Dendritic cell treated with granulocyte-macrophage colony-stimulating factor and Interleukin-4, amounts not matched to agents 40 ng/mL and 50 ng/mL, for 4 days (primary cell): ENCODE data around the gene TAF8.
A peak's percentile ranks its signal among the peaks of the same experiment; 100 is the strongest.
"Not testable (repeated sequence)": the region's sequence is repeated elsewhere in the genome, so short reads cannot be mapped to it uniquely, and the experiment has no call there.

Source experiments
- H3K27ac Mint-ChIP-seq: one replicate; pipeline ENCODE4 v1.8.0; 2022; ENCODE audit warnings: mild to moderate bottlenecking, mixed read lengths
- H3K27me3 Mint-ChIP-seq: one replicate; pipeline ENCODE4 v1.8.0; 2022; ENCODE audit warnings: mild to moderate bottlenecking, mixed read lengths
- H3K36me3 Mint-ChIP-seq: one replicate; pipeline ENCODE4 v1.8.0; 2022; ENCODE audit warnings: low read depth, mixed read lengths
- H3K4me1 Mint-ChIP-seq: one replicate; pipeline ENCODE4 v1.8.0; 2022; ENCODE audit warnings: low read depth, mixed read lengths
- H3K4me3 Mint-ChIP-seq: one replicate; pipeline ENCODE4 v1.8.0; 2022; ENCODE audit warnings: mild to moderate bottlenecking, moderate library complexity, mixed read lengths
- H3K9me3 Mint-ChIP-seq: one replicate; pipeline ENCODE4 v1.8.0; 2022; ENCODE audit warnings: mixed read lengths
- intact Hi-C: fragments of 100-400 bp; cut with micrococcal nuclease; formaldehyde crosslinking; loops from one replicate; pipeline ENCODE4 v1.15.0; 2022

The TAF8 gene, protein sequence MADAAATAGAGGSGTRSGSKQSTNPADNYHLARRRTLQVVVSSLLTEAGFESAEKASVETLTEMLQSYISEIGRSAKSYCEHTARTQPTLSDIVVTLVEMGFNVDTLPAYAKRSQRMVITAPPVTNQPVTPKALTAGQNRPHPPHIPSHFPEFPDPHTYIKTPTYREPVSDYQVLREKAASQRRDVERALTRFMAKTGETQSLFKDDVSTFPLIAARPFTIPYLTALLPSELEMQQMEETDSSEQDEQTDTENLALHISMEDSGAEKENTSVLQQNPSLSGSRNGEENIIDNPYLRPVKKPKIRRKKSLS

DNA sequence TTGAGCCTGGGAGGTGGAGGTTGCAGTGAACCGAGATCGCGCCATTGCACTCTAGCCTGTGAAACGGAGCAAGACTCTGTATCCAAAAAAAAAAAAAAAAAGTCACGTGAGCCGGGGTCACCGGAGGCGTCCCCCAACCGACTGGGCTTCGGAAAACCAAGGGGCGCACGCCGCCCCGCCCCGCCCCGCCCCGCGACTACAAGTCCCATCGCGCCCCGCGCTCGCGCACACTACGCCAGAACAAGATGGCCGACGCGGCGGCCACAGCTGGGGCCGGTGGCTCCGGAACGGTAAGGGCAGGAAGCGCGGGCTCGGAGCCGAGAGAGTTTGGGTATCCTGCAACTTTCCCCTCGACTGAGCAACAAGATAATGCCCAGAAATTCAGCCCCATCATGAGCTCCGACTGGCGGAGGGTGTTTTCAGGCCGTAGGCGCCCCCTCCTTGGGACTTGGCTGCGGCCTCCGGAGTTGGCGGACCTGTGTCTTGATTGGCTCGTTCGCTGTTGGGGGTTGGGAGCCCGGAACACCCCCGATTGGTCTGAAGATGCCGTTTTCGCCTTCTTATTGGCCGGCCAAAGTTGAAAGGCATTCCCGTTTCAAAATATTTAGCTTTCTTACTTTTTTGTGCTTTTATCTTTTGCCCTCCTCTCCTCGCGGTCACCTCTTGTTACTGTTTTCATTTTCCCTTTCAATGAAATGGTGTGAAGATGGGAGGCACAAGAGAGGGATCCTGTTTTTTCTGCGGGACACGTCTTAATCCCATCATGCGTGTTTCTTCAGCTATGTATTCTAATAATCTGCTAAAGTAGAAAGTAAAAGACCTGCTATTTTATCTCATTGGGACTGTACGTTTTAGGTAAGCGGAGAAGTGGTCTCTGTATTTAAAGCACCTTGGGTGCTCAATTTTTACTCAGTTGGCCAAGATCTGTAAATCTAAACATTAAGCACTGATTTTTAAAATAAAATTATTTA, at the start of gene TAF8:
Gene TAF8 (plus strand): TSS at position 228 of the 971 bp plus-strand sequence. CDS start 18 bp downstream, at position 246.
- H3K27me3 Mint-ChIP-seq = peaks cover 17% of the 10 kb centered on the region
- intact Hi-C loops = no loop called here
- H3K27ac Mint-ChIP-seq = peak within 1 kb of the TSS; percentile 96
- peaks cover 54% of the 10 kb centered on the region for H3K4me1 Mint-ChIP-seq
- H3K36me3 Mint-ChIP-seq = peaks cover 44% of the 10 kb centered on the region
- H3K4me3 Mint-ChIP-seq = peak within 1 kb of the TSS; percentile 85
- no peaks in the 10 kb centered on the region for H3K9me3 Mint-ChIP-seq

DNA sequence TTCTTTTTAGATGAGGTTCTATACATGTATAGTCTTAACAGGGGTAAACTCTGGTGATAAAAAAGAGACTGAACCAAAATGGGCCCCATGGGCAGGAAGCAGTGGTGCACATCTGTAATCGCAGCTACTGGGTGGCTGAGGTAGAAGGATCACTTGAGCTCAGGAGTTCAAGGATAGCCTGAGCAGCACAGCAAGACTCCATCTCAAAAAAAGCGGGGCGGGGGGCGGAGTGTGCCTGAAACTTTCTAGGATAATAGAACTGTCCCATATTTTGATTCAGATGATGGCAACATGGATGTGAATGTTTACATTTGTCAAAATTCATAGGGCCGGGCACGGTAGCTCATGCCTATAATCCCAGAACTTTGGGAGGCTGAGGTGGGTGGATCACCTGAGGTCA, 48.8 kb upstream of the TAF8 start:
- no peaks in the 10 kb centered on the region for H3K4me1 Mint-ChIP-seq
- H3K27me3 Mint-ChIP-seq = no peaks in the 10 kb centered on the region
- H3K9me3 Mint-ChIP-seq = no peaks in the 10 kb centered on the region
- intact Hi-C loops = no loop called here
- no peak overlapping the region for H3K27ac Mint-ChIP-seq
- no peaks in the 10 kb centered on the region for H3K36me3 Mint-ChIP-seq
- no peak overlapping the region for H3K4me3 Mint-ChIP-seq

DNA sequence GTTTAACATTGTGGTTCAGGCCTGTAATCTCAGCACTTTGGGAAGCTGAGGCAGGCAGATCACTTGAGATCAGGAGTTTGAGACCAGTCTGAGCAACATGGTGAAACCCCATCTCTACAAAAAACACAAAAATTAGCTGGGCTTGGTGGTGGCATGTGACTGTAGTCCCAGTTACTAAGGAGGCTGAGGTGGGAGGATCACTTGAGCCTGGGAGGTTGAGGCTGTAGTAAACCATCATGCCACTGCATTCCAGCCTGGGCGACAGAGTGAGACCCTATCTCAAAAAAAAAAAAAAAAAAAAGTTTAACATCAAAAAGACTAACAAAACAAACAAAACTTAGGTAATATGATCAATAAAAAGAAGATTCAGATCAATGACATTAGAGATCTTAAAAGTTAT, 46.7 kb upstream of the TAF8 start:
- H3K27me3 Mint-ChIP-seq, H3K9me3 Mint-ChIP-seq, H3K27ac Mint-ChIP-seq, H3K4me3 Mint-ChIP-seq, H3K36me3 Mint-ChIP-seq, intact Hi-C loops: not testable (repeated sequence)
- H3K4me1 Mint-ChIP-seq = peaks cover 16% of the 10 kb centered on the region

DNA sequence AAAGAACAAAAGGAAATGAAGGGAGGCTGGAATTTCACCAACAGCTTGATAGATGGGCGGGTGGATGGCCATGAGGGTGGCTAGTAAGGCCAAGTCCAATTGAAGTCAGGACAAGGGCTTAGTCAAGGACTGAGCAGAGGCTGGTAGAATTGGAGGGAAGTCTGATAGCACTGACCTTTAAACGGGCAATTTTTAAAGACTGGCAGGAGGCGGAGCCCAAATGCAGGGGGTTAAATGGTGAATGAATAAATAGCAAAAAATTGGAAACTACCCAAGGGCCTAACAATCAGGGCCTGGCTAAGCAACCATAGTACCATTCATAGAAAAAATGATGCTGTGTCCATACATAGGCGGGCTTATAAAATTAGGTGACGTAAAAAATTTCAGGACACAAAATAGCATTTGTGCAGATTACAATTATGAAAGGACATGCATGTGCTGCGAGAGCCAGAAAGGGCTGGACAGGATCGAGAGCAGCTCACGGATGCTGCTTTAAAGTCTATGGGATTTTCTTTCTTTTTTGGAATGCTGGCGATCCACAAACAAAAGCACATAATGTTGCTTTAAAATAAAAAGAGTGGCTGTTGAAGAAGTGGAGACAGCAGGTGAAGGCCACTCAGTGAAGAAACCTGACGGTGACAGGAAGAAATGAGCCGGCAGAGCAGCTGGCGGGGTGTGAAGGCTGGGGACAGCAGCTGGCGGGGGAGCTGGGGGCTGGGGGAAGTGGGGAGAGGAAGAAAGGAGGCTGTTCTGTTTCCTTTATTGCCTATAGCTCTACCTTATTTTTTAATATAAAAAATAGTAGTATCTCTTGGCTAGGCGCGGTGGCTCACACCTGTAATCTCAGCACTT, 42.8 kb upstream of the TAF8 start:
- H3K4me1 Mint-ChIP-seq = peaks cover 39% of the 10 kb centered on the region
- intact Hi-C loops = no loop called here
- no peak overlapping the region for H3K4me3 Mint-ChIP-seq
- no peaks in the 10 kb centered on the region for H3K9me3 Mint-ChIP-seq
- H3K36me3 Mint-ChIP-seq = no peaks in the 10 kb centered on the region
- H3K27me3 Mint-ChIP-seq = peaks cover 5% of the 10 kb centered on the region
- no peak overlapping the region for H3K27ac Mint-ChIP-seq

DNA sequence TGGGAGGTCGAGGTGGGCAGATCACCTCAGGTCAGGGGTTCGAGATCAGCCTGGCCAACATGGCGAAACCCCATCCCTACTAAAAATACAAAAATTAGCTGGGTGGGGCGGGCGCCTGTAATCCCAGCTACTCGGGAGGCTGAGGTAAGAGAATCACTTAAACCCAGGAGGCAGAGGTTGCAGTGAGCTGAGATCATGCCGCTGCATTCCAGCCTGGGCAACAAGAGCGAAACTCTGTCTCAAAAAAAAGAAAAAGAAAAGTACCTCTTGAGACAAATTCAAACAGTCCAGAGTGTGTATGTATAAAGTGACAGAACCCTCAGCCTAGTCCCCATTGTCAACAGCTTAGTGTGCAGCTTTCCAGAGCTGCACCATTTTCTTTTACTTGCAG, 42.2 kb upstream of the TAF8 start:
- intact Hi-C loops, H3K36me3 Mint-ChIP-seq, H3K27me3 Mint-ChIP-seq, H3K4me3 Mint-ChIP-seq, H3K9me3 Mint-ChIP-seq, H3K27ac Mint-ChIP-seq: not testable (repeated sequence)
- H3K4me1 Mint-ChIP-seq = peaks cover 39% of the 10 kb centered on the region

DNA sequence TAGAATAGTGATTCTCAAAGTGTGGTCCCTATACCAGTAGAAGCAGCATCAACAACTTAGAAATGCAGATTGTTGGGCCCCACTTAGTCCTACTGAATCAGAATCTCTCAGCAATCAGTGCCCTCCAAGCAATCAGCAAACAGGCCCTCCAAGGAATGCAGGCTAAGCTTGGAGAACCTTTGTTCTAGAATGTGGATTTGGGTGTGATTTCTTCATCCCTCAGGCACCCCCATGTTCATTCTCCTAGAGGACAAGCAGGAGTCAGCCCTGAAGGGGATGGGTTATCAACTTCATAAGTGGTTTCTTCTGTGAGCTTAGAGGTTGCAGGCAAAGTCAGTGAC, 40.5 kb upstream of the TAF8 start:
- no peaks in the 10 kb centered on the region for H3K9me3 Mint-ChIP-seq
- intact Hi-C loops = no loop called here
- peaks cover 39% of the 10 kb centered on the region for H3K4me1 Mint-ChIP-seq
- no peak overlapping the region for H3K4me3 Mint-ChIP-seq
- H3K36me3 Mint-ChIP-seq = no peaks in the 10 kb centered on the region
- H3K27ac Mint-ChIP-seq = peak overlapping the region; percentile 68
- H3K27me3 Mint-ChIP-seq = peaks cover 5% of the 10 kb centered on the region

DNA sequence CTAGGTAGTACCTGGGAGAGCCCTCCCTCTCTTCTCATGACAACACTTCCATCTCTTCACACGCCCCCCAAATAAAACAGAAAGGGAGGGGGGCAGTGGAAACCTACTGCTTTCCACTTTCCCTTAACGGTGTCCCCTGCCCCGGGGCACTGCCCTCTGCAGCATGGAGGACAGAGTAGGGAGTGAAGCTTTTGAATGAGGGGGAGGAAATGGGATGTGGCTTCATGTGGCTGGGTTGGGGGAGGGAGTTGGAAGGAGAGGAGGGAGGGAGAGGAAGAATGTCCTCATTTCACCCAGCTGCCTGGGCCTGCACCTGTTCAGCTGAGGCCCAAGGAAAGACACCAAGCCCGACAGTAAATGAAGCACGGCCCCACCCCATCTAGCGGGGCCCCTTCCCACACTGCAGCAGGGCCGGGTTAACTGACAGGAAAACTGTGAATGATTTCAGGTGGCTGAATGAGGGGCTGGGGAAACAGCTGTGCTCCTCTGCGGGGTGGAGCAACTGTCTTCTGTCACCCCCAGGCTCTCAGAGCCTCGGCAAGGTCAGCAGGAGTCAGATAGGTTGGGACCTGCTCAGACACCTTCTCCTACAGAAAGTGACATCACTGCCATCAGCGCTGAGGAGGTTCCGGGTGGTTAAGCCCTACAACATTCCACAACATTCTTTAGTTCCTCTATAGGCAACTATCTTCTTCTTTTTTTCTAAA, 40.0 kb upstream of the TAF8 start:
- Mint-ChIP-seq H3K4me3 (peak overlapping the region; percentile 9), H3K27ac (peak overlapping the region; percentile 68), H3K36me3 (no peaks in the 10 kb centered on the region), H3K9me3 (no peaks in the 10 kb centered on the region), H3K4me1 (peaks cover 39% of the 10 kb centered on the region), H3K27me3 (peaks cover 5% of the 10 kb centered on the region)
- intact Hi-C loops = no loop called here

DNA sequence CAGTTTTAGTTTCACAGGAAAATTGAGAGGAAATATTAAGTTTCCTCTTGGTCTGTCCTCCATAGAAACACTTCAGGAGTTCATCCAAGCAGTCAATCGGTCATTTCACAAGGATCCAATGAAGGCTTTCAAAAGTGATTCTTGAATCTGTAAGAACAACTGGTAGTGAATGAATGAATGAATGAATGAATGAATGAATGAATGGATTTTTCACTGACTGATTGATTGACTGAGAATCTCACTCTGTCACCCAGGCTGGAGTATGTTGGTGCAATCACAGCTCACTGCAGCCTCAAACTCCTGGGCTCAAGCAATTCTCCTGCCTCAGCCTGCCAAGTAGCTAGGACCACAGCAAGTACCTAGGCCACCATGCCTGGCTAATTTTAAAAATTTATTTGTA, 39.4 kb upstream of the TAF8 start:
- H3K27me3 Mint-ChIP-seq = peaks cover 5% of the 10 kb centered on the region

DNA sequence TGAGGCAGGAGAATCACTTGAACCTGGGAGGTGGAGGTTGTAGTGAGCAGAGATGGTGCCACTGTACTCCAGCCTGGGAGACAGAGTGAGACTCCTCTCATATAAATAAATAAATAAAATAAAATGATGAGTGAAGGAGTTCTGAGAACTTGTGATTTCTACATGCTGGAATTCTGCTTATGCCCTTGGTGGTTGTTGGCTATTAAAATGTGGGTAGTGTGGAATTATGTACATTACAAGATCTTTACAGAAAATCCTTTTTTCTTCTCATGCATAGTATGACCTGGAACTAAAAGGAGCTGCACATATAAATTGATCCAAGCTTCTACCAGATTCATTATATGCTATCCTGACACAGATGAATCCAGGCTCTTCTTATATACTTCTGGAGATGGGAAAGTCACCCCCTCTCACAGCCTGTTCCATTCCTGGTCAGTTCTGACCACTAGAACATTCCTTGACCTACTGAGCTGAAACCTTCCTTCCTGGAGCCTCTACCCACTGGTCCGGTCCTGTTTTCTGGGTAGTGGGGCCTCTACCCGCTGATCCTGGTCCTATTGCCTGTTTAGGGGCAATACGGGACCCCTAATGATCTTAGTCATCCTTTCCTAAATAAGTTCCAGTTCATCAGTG, 37.7 kb upstream of the TAF8 start:
- Mint-ChIP-seq H3K27ac (no peak overlapping the region), H3K4me1 (peaks cover 43% of the 10 kb centered on the region), H3K27me3 (peaks cover 1% of the 10 kb centered on the region), H3K36me3 (no peaks in the 10 kb centered on the region), H3K4me3 (no peak overlapping the region), H3K9me3 (no peaks in the 10 kb centered on the region)
- intact Hi-C loops = no loop called here

More for the DNA sequence above, 39.4 kb upstream of the TAF8 start:
- intact Hi-C loops = no loop called here
- Mint-ChIP-seq H3K36me3 (no peaks in the 10 kb centered on the region), H3K9me3 (no peaks in the 10 kb centered on the region), H3K27ac (peak overlapping the region; percentile 68), H3K4me3 (peak overlapping the region; percentile 9), H3K4me1 (peaks cover 39% of the 10 kb centered on the region)

DNA sequence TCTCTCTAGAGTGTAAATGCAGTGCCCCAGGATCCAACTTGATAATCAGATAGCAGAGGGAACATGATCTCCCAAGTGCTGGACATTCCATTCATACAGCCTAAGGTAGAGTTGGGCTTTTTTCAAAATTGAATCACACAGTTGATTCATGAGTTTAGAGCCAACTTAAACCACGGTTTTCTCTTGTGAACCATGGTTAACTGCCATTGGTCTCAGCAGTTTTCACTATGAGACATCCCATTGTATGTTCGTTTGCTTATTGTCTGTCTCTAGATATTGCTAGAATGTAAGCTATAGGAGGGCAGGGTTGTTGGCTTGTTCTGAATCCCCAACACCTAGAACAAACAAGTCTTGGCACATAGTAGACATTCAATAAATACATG, 37.2 kb upstream of the TAF8 start:
- no peak overlapping the region for H3K27ac Mint-ChIP-seq
- no peaks in the 10 kb centered on the region for H3K27me3 Mint-ChIP-seq
- peaks cover 38% of the 10 kb centered on the region for H3K4me1 Mint-ChIP-seq
- no peaks in the 10 kb centered on the region for H3K36me3 Mint-ChIP-seq
- intact Hi-C loops = no loop called here
- no peak overlapping the region for H3K4me3 Mint-ChIP-seq
- H3K9me3 Mint-ChIP-seq = no peaks in the 10 kb centered on the region

DNA sequence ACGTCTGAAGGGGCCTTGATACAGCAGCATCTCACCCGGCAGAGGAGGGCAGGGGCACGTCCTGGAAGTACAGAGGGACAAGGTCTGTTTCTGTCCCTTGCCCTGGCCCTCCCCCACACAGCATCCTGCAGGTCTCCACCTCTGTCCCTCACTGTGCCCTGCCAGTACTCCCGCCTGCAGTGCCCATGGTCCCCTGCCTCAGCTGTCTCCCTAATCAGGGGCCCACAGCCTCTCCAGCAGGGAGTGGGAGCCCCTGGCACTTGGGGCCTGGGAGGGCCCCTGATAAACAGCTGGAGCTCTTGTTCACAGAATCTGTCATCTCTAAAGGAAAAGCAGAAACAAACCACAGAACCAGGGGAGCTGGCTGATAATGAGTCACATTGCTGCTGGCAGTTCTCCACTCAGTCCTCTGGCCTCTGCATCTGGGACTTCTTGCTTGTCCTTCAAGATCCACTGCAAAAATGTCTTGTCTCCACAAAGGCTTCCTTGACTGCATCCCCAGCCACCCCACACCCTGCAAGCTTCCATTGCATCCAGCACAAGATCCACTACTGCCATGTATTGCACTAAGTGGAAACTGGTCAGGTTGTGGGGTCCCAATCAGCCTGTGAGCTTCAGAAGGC, 33.2 kb upstream of the TAF8 start:
- no peak overlapping the region for H3K4me3 Mint-ChIP-seq
- intact Hi-C loops = no loop called here
- H3K9me3 Mint-ChIP-seq = no peaks in the 10 kb centered on the region
- no peaks in the 10 kb centered on the region for H3K27me3 Mint-ChIP-seq
- peak overlapping the region; percentile 74 for H3K27ac Mint-ChIP-seq
- peaks cover 20% of the 10 kb centered on the region for H3K4me1 Mint-ChIP-seq
- H3K36me3 Mint-ChIP-seq = no peaks in the 10 kb centered on the region

DNA sequence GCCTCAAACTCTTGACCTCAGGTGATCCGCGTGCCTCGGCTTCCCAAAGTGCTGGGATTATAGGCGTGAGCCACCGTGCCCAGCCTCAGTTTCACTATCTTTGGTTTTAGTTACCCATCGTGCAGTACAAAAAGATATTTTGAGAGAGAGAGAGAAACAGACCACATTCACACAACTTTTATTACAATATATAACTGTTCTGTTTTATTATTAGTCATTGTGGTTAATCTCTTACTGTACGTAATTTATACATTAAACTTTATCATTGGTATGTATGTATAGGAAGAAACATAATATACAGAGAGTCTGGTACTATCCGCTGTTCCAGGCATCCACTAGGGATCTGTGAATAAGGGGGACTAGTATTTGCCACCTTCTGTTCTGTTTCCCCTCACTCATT, 29.4 kb upstream of the TAF8 start:
- Mint-ChIP-seq H3K27ac (no peak overlapping the region), H3K4me1 (peaks cover 46% of the 10 kb centered on the region), H3K4me3 (no peak overlapping the region), H3K36me3 (no peaks in the 10 kb centered on the region), H3K27me3 (no peaks in the 10 kb centered on the region), H3K9me3 (no peaks in the 10 kb centered on the region)
- intact Hi-C loops = no loop called here
